OCI-LY7 (cell line): ENCODE data around the gene ITGB7. TPM values are rescaled to one million over a fixed set of nuclear protein-coding genes. Genes with fewer than 3 reads are reported as not detected.

ENCODE experiments used
- BruUV-seq: library from RNA; stranded (reverse); fragments of 400-500 nt; replicated peaks from 2 replicates; lab custom pipeline; 2021; lab: Mats Ljungman, UMichigan
- CTCF ChIA-PET: fragments of 300-600 bp; sonication (Branson Sonifier 250); formaldehyde crosslinking; loops from one replicate; lab custom pipeline; 2022; ENCODE audit warnings: antibody characterized with exemption; ENCODE audit not compliant: unreplicated experiment; lab: Charles Lee
- POLR2A ChIA-PET: fragments of 300-600 bp; sonication (Branson Sonifier 250); formaldehyde crosslinking; loops from one replicate; lab custom pipeline; 2022; ENCODE audit warnings: antibody characterized with exemption; lab: Charles Lee
- DNase-seq: peaks from one replicate; pipeline ENCODE4 v3.0.0-alpha.2; 2015; ENCODE audit warnings: low spot score
- H2AFZ ChIP-seq: fragments of 200-600 bp; sonication (generic), shearing (Covaris generic); 2 replicates; pipeline ENCODE4 v1.6.1; 2014; ENCODE audit warnings: mild to moderate bottlenecking, antibody characterized with exemption, low read length, moderate library complexity
- H3K27ac ChIP-seq: fragments of 200-600 bp; sonication (generic); 2 replicates; pipeline ENCODE4 v1.5.1; 2014; ENCODE audit warnings: mixed run types, low read depth, mild to moderate bottlenecking, moderate library complexity, low read length, inconsistent platforms; ENCODE audit not compliant: poor library complexity, severe bottlenecking
- H3K36me3 ChIP-seq: fragments of 200-600 bp; sonication (generic); 2 replicates; pipeline ENCODE4 v1.6.1; 2014; ENCODE audit warnings: mild to moderate bottlenecking, antibody characterized with exemption, low read length, moderate library complexity, mixed read lengths; ENCODE audit not compliant: insufficient read depth
- H3K4me1 ChIP-seq: fragments of 200-600 bp; sonication (generic); 2 replicates; pipeline ENCODE4 v1.5.1; 2014; ENCODE audit warnings: mild to moderate bottlenecking, low read length; ENCODE audit not compliant: insufficient read depth, poor library complexity, severe bottlenecking
- H3K4me2 ChIP-seq: fragments of 200-600 bp; sonication (generic); 2 replicates; pipeline ENCODE4 v1.6.1; 2014; ENCODE audit warnings: mild to moderate bottlenecking, low read length
- H3K4me3 ChIP-seq: fragments of 200-600 bp; sonication (generic); 2 replicates; pipeline ENCODE4 v1.5.1; 2014; ENCODE audit warnings: mild to moderate bottlenecking, low read depth, low read length; ENCODE audit not compliant: poor library complexity, severe bottlenecking
- H3K79me2 ChIP-seq: fragments of 200-600 bp; sonication (generic); 2 replicates; pipeline ENCODE4 v1.6.1; 2016; ENCODE audit warnings: low read depth, mild to moderate bottlenecking, low read length, moderate library complexity, mixed read lengths; ENCODE audit not compliant: insufficient read depth
- H3K9me2 ChIP-seq: fragments of 200-600 bp; sonication (generic); 2 replicates; pipeline ENCODE4 v1.6.1; 2016; ENCODE audit warnings: mild to moderate bottlenecking, low read length, mixed read lengths; ENCODE audit not compliant: insufficient read depth
- H3K9me3 ChIP-seq: fragments of 200-600 bp; sonication (generic); 2 replicates; pipeline ENCODE4 v1.6.1; 2014; ENCODE audit warnings: mild to moderate bottlenecking, mixed run types, low read length, mixed read lengths
- H4K20me1 ChIP-seq: fragments of 200-600 bp; sonication (generic); 2 replicates; pipeline ENCODE4 v1.6.1; 2014; ENCODE audit warnings: mild to moderate bottlenecking, antibody characterized with exemption, low read length, moderate library complexity, mixed read lengths; ENCODE audit not compliant: insufficient read depth
- EZH2phosphoT487 ChIP-seq: fragments of 200-600 bp; sonication (generic); IDR thresholded peaks from 2 replicates; pipeline ENCODE4 v1.6.1; 2018; ENCODE audit warnings: low read depth, borderline replicate concordance, mild to moderate bottlenecking, mixed run types, antibody characterized with exemption, low read length, moderate library complexity, mixed read lengths
- intact Hi-C: fragments of 100-400 bp; cut with micrococcal nuclease; formaldehyde crosslinking; loops from one replicate; pipeline ENCODE4 v1.10.0; 2022; ENCODE audit not compliant: unreplicated experiment
- total RNA-seq, 2 experiments: library from RNA; depleted of rRNA in 1 of 2; stranded (reverse); fragments of >200 nt in 1 of 2; shearing (Covaris generic) in 1 of 2; gene quantifications; 2 replicates each; pipeline ENCODE4 v1.2.3, GENCODE V29; 2014 to 2022
- TF ChIP-seq, protein P1 (sequence below): fragments of 200-600 bp; sonication (generic); conservative IDR thresholded peaks from 2 replicates; pipeline ENCODE4 v1.5.1; 2014; ENCODE audit warnings: mild to moderate bottlenecking, antibody characterized with exemption, low read length, moderate library complexity, mixed read lengths

Gene ITGB7
- total RNA-seq, 2 experiments from 2014 or later: 51.7 to 207 TPM

DNA sequence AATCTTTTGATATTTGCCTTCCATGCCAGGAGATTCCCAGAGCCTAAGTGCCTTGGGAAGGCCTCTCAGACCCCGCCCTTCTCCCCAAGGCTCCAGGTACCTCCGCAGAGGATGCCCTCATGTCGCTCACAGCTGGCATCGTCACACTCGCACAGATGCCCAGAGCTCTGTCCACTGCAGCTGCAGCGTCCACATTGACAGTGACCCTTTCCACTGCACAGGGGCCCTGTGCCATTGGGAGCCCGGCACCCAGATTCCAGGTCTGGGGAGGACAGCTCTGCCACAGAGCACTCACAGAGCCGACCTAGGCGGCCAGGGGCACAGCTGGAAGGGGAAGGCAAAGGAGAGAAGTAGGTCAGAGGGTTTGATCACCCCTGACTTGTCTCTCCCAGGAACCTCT, 14.0 kb downstream of the ITGB7 start:
- CTCF ChIA-PET: interaction anchor here (1.9 kb wide), 1 partner anchor 33 kb away, joined by 4 read pairs; no protein-coding TSS in a partner anchor
- no TSS peak for BruUV-seq
- Histone ChIP-seq H3K9me2 (no peaks in the 10 kb centered on the region), H4K20me1 (no peaks in the 10 kb centered on the region), H2AFZ (no peak overlapping the region), H3K4me1 (peaks cover 2% of the 10 kb centered on the region), H3K4me2 (no peak overlapping the region), H3K9me3 (no peaks in the 10 kb centered on the region), H3K36me3 (peaks cover 96% of the 10 kb centered on the region), H3K4me3 (no peak overlapping the region), H3K27ac (no peak overlapping the region), H3K79me2 (no peaks in the 10 kb centered on the region; the same call in 1 of the 2 replicates)
- intact Hi-C loops: no loop called here
- no peak for DNase-seq
- TF ChIP-seq EZH2phosphoT487: no peak
- TF ChIP-seq, protein P1, sequence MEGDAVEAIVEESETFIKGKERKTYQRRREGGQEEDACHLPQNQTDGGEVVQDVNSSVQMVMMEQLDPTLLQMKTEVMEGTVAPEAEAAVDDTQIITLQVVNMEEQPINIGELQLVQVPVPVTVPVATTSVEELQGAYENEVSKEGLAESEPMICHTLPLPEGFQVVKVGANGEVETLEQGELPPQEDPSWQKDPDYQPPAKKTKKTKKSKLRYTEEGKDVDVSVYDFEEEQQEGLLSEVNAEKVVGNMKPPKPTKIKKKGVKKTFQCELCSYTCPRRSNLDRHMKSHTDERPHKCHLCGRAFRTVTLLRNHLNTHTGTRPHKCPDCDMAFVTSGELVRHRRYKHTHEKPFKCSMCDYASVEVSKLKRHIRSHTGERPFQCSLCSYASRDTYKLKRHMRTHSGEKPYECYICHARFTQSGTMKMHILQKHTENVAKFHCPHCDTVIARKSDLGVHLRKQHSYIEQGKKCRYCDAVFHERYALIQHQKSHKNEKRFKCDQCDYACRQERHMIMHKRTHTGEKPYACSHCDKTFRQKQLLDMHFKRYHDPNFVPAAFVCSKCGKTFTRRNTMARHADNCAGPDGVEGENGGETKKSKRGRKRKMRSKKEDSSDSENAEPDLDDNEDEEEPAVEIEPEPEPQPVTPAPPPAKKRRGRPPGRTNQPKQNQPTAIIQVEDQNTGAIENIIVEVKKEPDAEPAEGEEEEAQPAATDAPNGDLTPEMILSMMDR: no peak
- POLR2A ChIA-PET: no interaction called here

DNA sequence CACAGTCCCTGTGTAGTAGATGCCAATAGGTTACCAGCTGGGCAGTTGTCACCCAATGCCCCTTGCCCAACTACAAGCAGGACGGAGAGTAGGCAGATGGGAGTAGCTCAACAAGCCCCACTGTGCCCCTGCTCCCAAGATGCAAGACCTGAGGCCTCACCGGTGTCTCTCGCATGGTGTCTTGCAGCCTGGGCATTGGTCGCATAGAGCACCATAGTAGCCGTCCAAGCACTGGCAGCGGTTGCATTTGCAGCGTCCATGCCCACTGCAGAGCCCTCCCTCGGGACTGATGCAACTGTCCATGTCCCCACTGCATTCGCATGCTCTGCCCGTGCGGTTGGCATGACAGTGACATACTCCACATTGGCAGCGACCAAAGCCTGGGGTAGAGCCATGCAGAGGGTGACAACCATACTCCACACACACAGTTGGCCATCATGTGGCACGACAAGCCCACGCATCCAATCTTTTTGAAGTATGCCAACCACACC, 14.5 kb downstream of the ITGB7 start:
- H3K9me3 ChIP-seq: no peaks in the 10 kb centered on the region
- no peak for DNase-seq
- H3K4me3 ChIP-seq: no peak overlapping the region
- H3K9me2 ChIP-seq: no peaks in the 10 kb centered on the region
- H3K27ac ChIP-seq: no peak overlapping the region
- no peaks in the 10 kb centered on the region for H4K20me1 ChIP-seq
- H2AFZ ChIP-seq: no peak overlapping the region
- H3K79me2 ChIP-seq: no peaks in the 10 kb centered on the region
- no peak for TF ChIP-seq EZH2phosphoT487
- TF ChIP-seq, protein P1: no peak
- ChIA-PET CTCF (interaction anchor here (1.9 kb wide), 1 partner anchor 32 kb away, joined by 4 read pairs; no protein-coding TSS in a partner anchor), POLR2A (interaction anchor here (0.7 kb wide), 1 partner anchor 11 kb away, joined by 3 read pairs; no protein-coding TSS in a partner anchor)
- intact Hi-C loops: no loop called here
- no peak overlapping the region for H3K4me2 ChIP-seq
- BruUV-seq: no TSS peak
- peaks cover 96% of the 10 kb centered on the region for H3K36me3 ChIP-seq
- H3K4me1 ChIP-seq: no peaks in the 10 kb centered on the region

DNA sequence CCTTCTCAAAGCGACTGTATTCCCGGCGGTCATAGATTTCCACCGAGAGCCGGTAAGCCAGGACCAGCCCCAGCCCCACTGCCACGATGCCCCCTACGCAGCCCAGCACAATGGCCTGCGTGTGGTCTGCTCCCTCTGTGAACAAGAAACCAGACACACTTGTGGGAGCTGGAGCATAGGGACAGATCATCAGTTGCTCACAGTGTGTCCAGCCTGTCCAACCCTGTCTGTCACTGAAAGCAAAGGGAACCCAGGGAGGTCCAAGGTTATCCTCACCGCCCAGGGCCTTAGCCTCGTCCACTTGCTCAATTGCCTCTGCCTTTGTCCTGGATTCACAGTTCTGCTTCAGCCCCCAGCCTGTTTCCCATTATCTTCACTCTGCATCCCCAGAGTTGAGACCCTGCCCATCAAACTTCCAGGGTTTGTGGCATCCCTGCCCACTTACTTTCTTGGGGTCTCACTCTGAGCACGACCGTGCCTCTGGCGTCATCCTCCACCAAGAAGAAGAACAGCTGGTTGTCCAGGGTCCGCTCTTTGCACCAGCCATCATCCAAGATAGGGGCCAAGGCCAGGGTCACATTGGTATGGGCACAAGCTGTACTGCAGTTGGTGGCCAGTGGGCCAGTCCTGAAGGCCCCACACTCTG, 15.0 kb downstream of the ITGB7 start:
- H3K4me2 ChIP-seq: no peak overlapping the region
- no peaks in the 10 kb centered on the region for H3K9me2 ChIP-seq
- ChIA-PET CTCF (interaction anchor here (1.9 kb wide), 1 partner anchor 32 kb away, joined by 4 read pairs; no protein-coding TSS in a partner anchor), POLR2A (interaction anchor here (0.7 kb wide), 1 partner anchor 11 kb away, joined by 3 read pairs; no protein-coding TSS in a partner anchor)
- no peak for DNase-seq
- TF ChIP-seq EZH2phosphoT487: no peak
- TF ChIP-seq, protein P1: no peak
- no peak overlapping the region for H3K27ac ChIP-seq
- no peaks in the 10 kb centered on the region for H3K9me3 ChIP-seq
- H2AFZ ChIP-seq: no peak overlapping the region
- no peak overlapping the region for H3K4me3 ChIP-seq
- intact Hi-C loops: no loop called here
- no peaks in the 10 kb centered on the region for H3K4me1 ChIP-seq
- H3K79me2 ChIP-seq: no peaks in the 10 kb centered on the region
- H3K36me3 ChIP-seq: peaks cover 96% of the 10 kb centered on the region
- no peaks in the 10 kb centered on the region for H4K20me1 ChIP-seq
- no TSS peak for BruUV-seq
